CD14-positive monocyte (primary cell): ENCODE results near the gene PLXNB3. TPM values are rescaled to one million over a fixed set of nuclear protein-coding genes. Genes with fewer than 3 reads are reported as not detected.

ENCODE experiments used
- DNase-seq, 3 donors: peaks; one replicate each; pipeline ENCODE4 v3.0.0-alpha.2; 2011 to 2022
- H2AFZ ChIP-seq: 2 replicates; pipeline ENCODE4 v1.6.0; 2012; ENCODE audit warnings: mild to moderate bottlenecking, low read depth, low read length, inconsistent platforms; ENCODE audit not compliant: insufficient read depth, poor library complexity, severe bottlenecking
- H3K27ac ChIP-seq, 2 donors: 1 replicate in 1 of 2; 2 replicates in 1 of 2; pipeline ENCODE4 v1.5.1; 2012 to 2013; ENCODE audit warnings: low read length in 2 of 2, control low read depth in 1 of 2, inconsistent platforms in 1 of 2, low read depth in 1 of 2, mild to moderate bottlenecking in 1 of 2
- H3K27me3 ChIP-seq, 2 donors: one replicate each; pipeline versions ENCODE4 v1.6.0 to v1.6.1; 2011 to 2013; ENCODE audit warnings: low read length in 2 of 2; ENCODE audit not compliant: control insufficient read depth in 2 of 2, insufficient read depth in 2 of 2
- H3K36me3 ChIP-seq, 2 donors: replicated peaks in 1 of 2; 1 replicate in 1 of 2; 2 replicates in 1 of 2; pipeline versions ENCODE4 v1.5.1 to v1.6.1; 2012 to 2013; ENCODE audit warnings: low read length in 2 of 2, control low read depth in 1 of 2, inconsistent platforms in 1 of 2, mild to moderate bottlenecking in 1 of 2; ENCODE audit not compliant: insufficient read depth in 2 of 2, control insufficient read depth in 1 of 2
- H3K4me1 ChIP-seq, 2 donors: 1 replicate in 1 of 2; 2 replicates in 1 of 2; pipeline versions ENCODE4 v1.5.1 to v1.6.1; 2012 to 2013; ENCODE audit warnings: low read length in 2 of 2, control low read depth in 1 of 2, inconsistent platforms in 1 of 2, mild to moderate bottlenecking in 1 of 2, moderate library complexity in 1 of 2; ENCODE audit not compliant: insufficient read depth in 2 of 2, control insufficient read depth in 1 of 2
- H3K4me2 ChIP-seq: replicated peaks from 2 replicates; pipeline ENCODE3; 2012; ENCODE audit warnings: low read length, moderate library complexity, mild to moderate bottlenecking; ENCODE audit not compliant: poor library complexity, severe bottlenecking; ENCODE audit errors: extremely low read depth
- H3K4me3 ChIP-seq, 3 experiments: fragments of 200-600 bp in 1 of 3; sonication (generic) in 1 of 3; replicated peaks in 1 of 3; 1 replicate in 2 of 3; 2 replicates in 1 of 3; pipeline ENCODE4 v1.5.1; 2011 to 2013; ENCODE audit warnings: low read length in 3 of 3, mild to moderate bottlenecking in 3 of 3, control low read depth in 2 of 3, low read depth in 2 of 3, inconsistent platforms in 1 of 3, moderate library complexity in 1 of 3
- H3K79me2 ChIP-seq: 2 replicates; pipeline ENCODE4 v1.6.0; 2012; ENCODE audit warnings: mild to moderate bottlenecking, control low read depth, inconsistent platforms, low read length, moderate library complexity; ENCODE audit not compliant: insufficient read depth
- H3K9ac ChIP-seq: 2 replicates; pipeline ENCODE4 v1.6.0; 2017; ENCODE audit warnings: low read length, mild to moderate bottlenecking; ENCODE audit not compliant: insufficient read depth, poor library complexity, severe bottlenecking
- H3K9me3 ChIP-seq, 2 donors: replicated peaks in 1 of 2; 1 replicate in 1 of 2; 2 replicates in 1 of 2; pipeline versions ENCODE4 v1.5.1 to v1.6.1; 2012 to 2013; ENCODE audit warnings: low read length in 2 of 2, control low read depth in 1 of 2; ENCODE audit not compliant: control insufficient read depth in 1 of 2, insufficient read depth in 1 of 2
- H4K20me1 ChIP-seq: 2 replicates; pipeline ENCODE4 v1.6.0; 2012; ENCODE audit warnings: mild to moderate bottlenecking, low read length, control low read depth, moderate library complexity; ENCODE audit not compliant: insufficient read depth
- H3K27ac Mint-ChIP-seq, 7 donors: one replicate each; pipeline ENCODE4 v1.8.0; 2020; ENCODE audit warnings: mild to moderate bottlenecking in 7 of 7, mixed read lengths in 7 of 7, moderate library complexity in 6 of 7, inconsistent platforms in 2 of 7
- H3K27me3 Mint-ChIP-seq, 3 donors: one replicate each; pipeline ENCODE4 v1.8.0; 2021 to 2022; ENCODE audit warnings: low read depth in 3 of 3, mild to moderate bottlenecking in 3 of 3, mixed read lengths in 3 of 3, moderate library complexity in 3 of 3, inconsistent platforms in 1 of 3
- H3K36me3 Mint-ChIP-seq, 2 donors: one replicate each; pipeline ENCODE4 v1.8.0; 2020; ENCODE audit warnings: mixed read lengths in 2 of 2, inconsistent platforms in 1 of 2, mild to moderate bottlenecking in 1 of 2
- H3K4me1 Mint-ChIP-seq: one replicate; pipeline ENCODE4 v1.8.0; 2020; ENCODE audit warnings: mild to moderate bottlenecking, mixed read lengths
- H3K4me3 Mint-ChIP-seq, 2 donors: one replicate each; pipeline ENCODE4 v1.8.0; 2020; ENCODE audit warnings: mild to moderate bottlenecking in 2 of 2, mixed read lengths in 2 of 2, moderate library complexity in 1 of 2
- H3K9me3 Mint-ChIP-seq, 7 donors: one replicate each; pipeline ENCODE4 v1.8.0; 2020 to 2022; ENCODE audit warnings: mixed read lengths in 7 of 7, mild to moderate bottlenecking in 6 of 7, moderate library complexity in 6 of 7, inconsistent platforms in 2 of 7
- CTCF ChIP-seq: fragments of 200-600 bp; IDR thresholded peaks from one replicate; pipeline ENCODE4 v1.8.0; 2022; ENCODE audit warnings: antibody characterized with exemption, mild to moderate bottlenecking
- WGBS: methylation state at CpG from one replicate; pipeline ENCODE4 v1.1.5; 2013; ENCODE audit warnings: missing lambda C conversion rate; ENCODE audit not compliant: insufficient coverage; 5-methylcytosine and 5-hydroxymethylcytosine counted together
- intact Hi-C, 2 donors: fragments of 100-400 bp; cut with micrococcal nuclease; formaldehyde crosslinking; loops; one replicate each; pipeline versions ENCODE4 v1.15.0 to v1.15.1; 2023
- polyA minus RNA-seq: library from RNA; depleted of rRNA, polyadenylated mRNA; stranded (reverse); fragments of >200 nt; gene quantifications from 2 replicates; pipeline ENCODE4 v1.2.3, GENCODE V29; 2012
- polyA plus RNA-seq, 3 donors: library from polyadenylated mRNA; depleted of rRNA in 1 of 3; unstranded in 2 of 3; stranded (reverse) in 1 of 3; fragments of 300-500 nt in 2 of 3; fragments of >200 nt in 1 of 3; fragmentation: Illumina TruSeq in 2 of 3; gene quantifications; 1 replicate in 2 of 3; 2 replicates in 1 of 3; pipeline ENCODE4 v1.2.3, GENCODE V29; 2012 to 2021
- total RNA-seq, 12 experiments: library from RNA in 1 of 12; stranded (reverse) in 1 of 12; fragments of 120-200 nt in 1 of 12; gene quantifications; one replicate each; pipeline ENCODE4 v1.2.4 and lab custom pipeline; 2013 to 2026; ENCODE audit warnings: mixed read lengths in 6 of 12, inconsistent platforms in 1 of 12

The PLXNB3 gene
- 0.08 TPM for total RNA-seq (2013)
- polyA plus RNA-seq (not detected), polyA minus RNA-seq (under 0.01 TPM in 1 of 2 replicates, not detected in the other), total RNA-seq (lab: John Stamatoyannopoulos, UW) (0 to 1.3 (median 0.12) reads per million in 11 experiments)

GRCh38 chrX:153763989-153764755 lies at the start of gene PLXNB3:
PLXNB3 (plus strand) TSS chrX:153764249; CDS start chrX:153765536, 1,287 bp downstream.
- no peak within 1 kb of the TSS for H3K27ac ChIP-seq

More at GRCh38 chrX:153763989-153764755, at the start of gene PLXNB3:
- peak; percentile 72 for TF ChIP-seq CTCF
- Histone ChIP-seq H4K20me1 (no peaks in the 10 kb centered on the region), H3K4me1 (peaks cover 0 to 5% of the 10 kb centered on the region in 2 donors), H3K27me3 (no peaks in the 10 kb centered on the region), H3K9ac (no peak within 1 kb of the TSS), H3K4me3 (no peak within 1 kb of the TSS), H3K4me2 (no peak within 1 kb of the TSS), H3K36me3 (no peaks in the 10 kb centered on the region), H3K79me2 (no peaks in the 10 kb centered on the region), H2AFZ (no peak within 1 kb of the TSS), H3K9me3 (no peaks in the 10 kb centered on the region)
- Mint-ChIP-seq H3K4me3 (no peak within 1 kb of the TSS), H3K27me3 (peaks cover 1 to 23% (median 16%) of the 10 kb centered on the region in 3 donors), H3K9me3 (peaks cover 0 to 3% (median 0%) of the 10 kb centered on the region in 7 donors), H3K27ac (no peak within 1 kb of the TSS), H3K36me3 (no peaks in the 10 kb centered on the region), H3K4me1 (peaks cover 14% of the 10 kb centered on the region)
- intact Hi-C loops: loop anchor here (5.0 to 10.0 kb wide), 3 partner anchors 161 to 191 kb away; partner anchors contain the start of gene ARHGAP4 (in 1 of the 2)
- 12% methylated on average over 10 of the region's 26 CpGs for WGBS
- peak; percentile 52 to 66 (median 59) for DNase-seq
